ENCODE measurements around the gene IFNL4. TPM values are rescaled to one million over a fixed set of nuclear protein-coding genes. Genes with fewer than 3 reads are reported as not detected.
"Not testable (repeated sequence)": the region's sequence is repeated elsewhere in the genome, so short reads cannot be mapped to it uniquely, and the experiment has no call there.

Gene IFNL4
- total RNA-seq, 1 experiment from 2014 or later = not detected

DNA sequence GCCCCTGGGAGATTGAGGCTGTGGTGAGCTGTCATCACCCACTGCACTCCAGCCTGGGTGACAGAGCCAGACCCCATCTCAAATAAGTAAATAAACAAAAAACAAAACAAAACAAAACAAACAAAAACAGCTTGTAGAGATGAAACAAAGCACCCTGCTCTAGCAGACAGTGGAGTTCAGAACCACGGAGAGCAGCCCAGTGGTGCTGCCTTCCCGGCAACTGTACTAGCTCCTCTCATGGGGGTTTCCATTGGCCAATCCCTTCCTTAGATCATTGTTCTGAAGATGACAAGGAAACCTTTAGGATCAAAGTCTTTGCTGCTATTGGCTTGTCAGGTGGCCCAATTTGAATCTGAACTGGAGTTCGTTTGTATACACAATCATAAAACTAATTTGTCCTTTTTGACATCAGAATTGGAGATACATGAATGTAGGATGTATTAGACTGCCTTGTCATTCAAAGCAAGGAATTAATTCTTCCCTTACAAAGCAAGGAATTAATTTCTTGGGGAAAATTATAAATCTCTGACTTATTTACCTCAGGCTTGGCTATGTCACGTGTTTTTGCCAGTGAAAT is 24.9 kb downstream of the IFNL4 start:
- DNase-seq (ENCODE audit: low read depth) = peak; percentile 28

DNA sequence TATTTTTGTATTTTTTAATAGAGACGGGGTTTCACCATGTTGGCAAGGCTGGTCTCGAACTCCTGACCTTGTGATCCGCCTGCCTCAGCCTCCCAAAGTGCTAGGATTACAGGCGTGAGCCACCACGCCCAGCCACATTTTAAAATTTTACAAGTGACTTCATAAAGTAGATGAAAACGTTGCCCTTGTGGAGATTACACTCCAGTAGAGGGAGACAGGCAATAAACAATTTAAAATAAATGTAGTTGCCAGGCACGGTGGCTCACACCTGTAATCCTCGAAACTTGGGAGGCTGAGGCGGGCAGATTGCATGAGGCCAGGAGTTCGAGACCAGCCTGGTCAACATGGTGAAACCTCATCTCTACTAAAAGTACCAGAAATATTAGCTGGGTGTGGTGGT is 29.5 kb downstream of the IFNL4 start:
- not testable (repeated sequence) for DNase-seq (ENCODE audit: low read depth)

DNA sequence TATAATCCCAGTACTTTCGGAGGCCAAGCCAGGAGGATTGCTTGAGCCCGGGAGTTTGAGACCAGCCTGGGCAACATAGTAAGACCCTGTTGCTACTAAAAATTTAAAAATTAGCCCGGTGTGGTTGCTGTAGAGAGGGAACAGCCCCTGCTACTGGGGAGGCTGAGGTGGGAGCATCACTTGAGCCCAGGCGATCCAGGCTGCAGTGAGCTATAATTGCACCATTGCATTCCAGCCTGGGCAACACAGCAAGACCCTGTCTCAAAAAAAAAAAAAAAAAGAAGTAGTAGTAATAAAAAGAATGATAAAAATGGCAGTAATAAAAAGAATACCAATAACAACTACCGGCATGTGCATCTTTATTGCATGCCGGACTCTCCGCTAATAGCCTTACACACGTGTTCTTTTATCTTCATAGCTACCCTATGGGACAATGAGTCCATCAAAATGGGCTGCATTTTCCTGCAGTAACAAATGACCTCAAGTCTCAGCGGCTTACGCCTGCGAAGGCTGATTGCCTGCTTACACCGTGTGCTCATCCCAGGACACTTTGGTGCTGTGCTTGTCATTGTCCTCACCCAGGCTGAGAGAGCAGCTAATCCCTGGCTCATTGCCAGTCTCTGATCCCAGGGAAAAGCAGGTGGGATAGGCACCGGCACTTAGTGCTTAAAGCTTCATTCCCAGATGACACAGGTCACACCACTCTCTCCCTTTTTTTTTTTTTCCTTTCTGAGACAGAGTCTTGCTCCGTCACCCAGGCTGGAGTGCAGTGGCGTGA is 30.2 kb downstream of the IFNL4 start:
- DNase-seq (ENCODE audit: low read depth) = no peak

DNA sequence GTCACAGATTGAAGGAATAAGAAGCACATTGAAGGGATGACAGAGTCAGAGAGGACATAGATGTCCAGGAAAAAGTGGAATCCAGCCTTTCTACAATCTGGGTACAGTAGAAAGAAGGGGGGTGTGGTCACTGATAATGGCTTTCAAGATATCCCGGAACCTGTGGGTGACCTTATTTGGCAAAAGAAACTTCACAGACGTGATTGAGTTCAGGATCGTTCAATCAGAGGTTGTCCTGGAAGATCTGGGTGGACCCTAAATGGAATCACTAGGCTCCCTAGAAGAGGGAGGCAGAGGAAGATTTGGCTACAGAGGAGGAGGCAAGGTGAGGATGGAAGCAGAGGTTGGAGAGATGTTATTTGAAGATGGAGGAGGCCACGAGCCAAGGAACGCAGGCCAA is 31.6 kb downstream of the IFNL4 start:
- no peak for DNase-seq (ENCODE audit: low read depth)

DNA sequence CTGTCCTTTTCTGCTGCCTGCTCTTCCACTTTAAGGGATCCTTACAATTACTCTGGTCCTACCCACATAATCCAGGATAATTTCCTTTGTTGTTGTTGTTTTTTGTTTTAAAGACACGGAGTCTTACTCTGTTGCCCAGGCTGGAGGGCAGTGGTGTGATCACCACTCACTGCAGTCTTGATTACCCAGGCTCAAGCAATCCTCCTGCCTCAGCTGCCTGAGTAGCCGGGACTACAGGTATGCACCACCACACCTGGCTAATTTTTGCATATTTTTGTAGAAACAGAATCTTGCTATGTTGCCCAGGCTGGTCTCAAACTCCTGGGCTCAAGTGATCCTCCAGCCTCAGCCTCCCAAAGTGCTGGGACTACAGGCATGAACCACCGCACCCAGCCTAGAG is 33.3 kb downstream of the IFNL4 start:
- not testable (repeated sequence) for DNase-seq (ENCODE audit: low read depth)

DNA sequence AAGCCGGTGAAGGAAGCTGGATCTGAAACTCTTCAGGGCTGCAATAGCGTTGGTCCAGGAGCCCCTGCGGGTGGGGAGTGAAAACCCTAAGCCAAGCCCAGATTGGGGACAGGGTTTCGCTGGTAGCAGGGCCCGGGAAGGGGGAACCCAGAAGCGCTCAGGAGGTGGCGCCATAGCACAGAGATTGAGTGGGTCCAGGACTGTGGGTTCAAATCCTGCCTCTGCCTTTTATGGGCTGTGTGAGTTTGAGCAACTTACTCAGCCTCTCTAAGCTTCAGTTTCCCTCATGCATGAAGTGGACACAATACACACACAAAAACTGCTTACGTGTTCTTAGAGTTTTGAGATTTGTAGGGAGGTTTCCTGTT is 36.3 kb downstream of the IFNL4 start:
- no peak for DNase-seq (ENCODE audit: low read depth)

DNA sequence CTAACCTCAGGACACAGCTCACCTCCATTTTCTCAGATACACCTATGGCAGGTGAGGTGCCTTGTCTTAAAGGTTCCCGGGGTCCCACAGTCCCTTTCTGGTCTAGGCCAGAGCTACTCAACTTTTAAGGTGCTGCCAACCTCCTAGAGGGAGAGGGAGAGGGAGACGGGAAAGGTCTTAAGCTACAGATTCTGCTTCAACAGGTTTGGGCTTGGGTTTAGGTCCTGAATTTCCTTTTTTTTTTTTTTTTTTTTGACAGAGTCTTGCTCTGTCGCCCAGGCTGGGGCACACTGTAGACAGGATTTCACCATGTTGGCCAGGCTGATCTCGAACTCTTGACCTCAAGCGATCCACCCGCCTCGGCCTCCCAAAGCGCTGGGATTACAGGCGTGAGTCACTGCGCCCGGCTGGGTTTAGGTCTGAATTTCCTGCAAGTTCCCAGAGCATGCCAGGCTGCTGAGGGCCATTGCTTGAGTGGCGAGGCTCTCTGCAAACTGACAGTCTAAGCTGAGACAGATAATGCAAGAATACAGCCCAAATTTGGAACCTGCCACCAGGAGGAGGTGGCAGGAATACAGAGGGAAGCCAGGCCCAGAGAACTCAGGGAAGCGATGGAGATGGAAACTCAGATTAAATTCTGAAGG is 36.8 kb downstream of the IFNL4 start:
- peak; percentile 43 for DNase-seq (ENCODE audit: low read depth)

DNA sequence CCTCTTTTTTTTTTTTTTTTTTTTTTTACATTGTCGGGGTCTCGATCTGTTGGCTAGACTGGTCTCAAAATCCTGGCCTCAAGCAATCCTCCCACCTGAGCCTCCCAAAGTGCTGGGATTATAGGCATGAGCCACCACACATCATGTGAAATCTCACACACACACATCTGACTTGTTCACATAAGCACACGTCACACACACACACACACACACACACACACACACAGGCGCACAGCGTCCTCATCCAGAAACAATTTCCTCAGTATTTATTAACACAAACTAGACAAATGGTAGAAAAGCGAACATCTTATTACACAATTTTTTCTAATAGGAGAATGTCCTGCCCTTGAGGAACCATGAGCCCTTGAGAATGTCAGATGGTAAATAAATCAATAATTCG is 39.5 kb downstream of the IFNL4 start:
- no peak for DNase-seq (ENCODE audit: low read depth)

DNA sequence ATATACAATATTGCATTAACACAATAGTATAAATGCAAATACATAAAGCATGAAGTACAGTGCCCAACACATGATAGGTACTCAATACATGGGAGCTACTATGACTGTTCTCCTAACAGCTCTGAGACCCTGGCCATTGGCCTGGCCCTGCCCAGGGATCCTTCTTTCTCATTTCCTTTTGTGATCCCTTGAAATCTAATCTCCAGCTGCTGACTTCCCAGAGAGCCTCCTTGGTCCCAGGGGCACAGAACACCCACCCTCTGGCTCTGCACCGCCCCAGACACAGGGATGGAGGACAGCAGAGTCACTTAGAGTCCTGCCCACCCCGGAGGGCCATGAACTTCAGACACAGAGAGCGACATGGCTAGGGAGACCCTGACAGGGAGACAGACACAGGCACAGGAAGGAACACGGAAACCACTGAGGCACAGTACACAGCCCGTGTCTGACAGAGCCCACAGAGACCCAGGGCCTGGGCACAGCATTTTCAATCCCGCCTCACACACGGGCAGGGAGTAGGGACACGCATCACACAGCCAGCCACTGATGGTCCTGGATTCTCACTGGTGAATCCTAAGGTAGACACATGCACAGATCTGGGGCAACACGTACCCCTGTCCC is 40.4 kb downstream of the IFNL4 start:
- no peak for DNase-seq (ENCODE audit: low read depth)

DNA sequence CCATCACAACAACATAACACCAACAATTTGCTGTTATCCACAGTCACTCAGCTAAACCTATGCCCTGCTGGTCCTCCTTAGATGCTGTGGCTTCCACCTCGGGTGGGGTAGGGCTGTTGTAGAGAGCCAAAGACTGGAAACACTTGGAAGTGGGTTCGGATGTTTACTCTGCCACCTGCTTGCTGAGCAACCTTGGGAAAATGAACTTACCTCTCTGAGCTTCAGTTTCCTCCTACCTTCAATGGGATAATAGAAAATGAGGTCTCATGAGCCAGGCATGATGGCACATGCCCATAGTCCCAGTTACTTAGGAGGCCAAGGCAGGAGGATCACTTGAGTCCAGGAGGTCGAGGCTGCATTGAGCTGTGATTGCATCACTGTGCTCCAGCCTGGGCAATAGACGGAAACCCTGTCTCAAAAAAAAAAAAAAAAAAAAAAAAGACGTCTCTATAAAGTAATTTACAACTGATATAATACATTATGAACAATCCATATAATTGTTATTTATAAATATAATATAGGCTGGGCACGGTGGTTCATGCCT is 41.3 kb downstream of the IFNL4 start:
- DNase-seq (ENCODE audit: low read depth) = no peak

DNA sequence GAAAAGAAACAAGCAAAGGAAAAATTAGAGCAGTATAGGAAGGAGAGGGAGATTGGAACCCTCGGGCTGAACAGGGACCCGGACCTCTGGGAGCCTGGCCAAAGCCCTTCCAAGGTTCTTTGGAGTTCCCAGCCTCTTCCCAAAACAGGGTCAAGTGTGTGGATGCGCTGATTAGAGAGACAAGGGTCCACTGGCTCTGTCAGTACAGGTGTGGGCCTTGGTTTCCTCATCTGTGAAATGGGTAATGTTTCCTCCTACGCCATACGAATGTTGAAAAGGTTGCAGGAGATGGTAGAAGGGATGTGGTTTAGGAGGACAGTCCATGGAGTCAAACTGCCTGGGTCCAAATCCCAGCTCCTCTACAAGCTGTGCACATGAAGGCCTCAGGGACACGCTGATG is 42.5 kb downstream of the IFNL4 start:
- DNase-seq (ENCODE audit: low read depth) = no peak

DNA sequence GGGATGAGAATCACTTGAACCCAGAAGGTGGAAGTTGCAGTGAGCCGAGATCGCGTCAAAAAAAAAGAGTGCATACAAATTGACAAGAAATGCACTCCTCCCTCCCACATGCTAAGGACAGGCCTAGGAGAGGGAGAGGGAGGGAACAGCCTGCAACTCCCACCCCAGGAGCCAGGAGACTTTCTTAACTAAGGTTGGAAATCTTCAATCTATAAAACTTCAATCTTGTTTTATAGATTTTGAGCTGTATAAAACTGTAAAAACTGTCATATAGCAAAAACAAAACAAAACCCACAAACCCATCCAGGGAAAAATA is 43.2 kb downstream of the IFNL4 start:
- no peak for DNase-seq (ENCODE audit: low read depth)

DNA sequence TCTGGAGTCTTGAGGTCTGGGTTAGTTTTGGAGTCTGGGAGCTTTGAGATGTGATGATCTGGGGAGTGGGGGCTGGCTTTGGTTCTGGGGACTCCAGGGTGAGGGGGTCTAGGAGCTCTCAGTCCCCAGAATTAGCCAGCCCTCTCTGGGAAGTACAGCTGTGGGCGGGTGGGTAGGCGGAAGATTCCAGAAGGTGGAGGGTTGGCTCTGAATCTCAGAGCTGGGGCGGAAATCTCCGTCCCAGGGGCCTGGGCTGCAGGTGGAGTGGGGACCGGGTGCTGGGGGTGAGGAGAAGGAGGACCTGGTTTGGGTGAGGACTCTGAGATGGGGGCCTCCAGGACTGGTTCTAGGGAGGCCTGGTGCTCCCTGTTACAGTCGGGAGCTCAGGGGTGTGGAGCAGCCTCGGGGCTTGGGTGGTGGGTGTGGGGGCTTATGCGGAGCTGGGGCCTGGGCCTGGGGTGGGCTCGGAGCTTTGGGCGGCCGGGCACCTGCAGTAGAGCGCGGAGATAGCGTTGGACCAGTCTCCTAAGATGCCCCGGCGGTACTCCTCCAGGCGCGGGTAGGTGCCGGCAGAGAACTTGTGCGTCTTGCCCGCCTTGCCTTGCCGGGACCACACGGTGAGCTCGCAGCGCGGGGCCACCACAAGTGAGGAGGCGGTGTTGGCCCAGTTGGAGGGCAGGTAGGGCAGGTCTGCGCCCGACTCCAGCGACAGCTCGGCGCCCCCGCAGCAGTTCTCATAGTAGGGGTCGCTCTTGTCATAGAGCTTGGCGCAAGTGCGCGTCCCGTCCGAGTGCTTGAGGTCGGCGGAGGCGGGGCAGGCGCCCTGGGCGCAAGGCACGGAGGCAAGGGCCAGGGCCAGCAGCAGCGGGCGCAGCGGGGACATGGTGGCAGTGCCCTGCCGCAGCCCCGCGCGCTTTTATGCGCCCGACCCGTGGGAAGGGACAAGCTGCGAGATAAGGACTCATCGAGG is 45.0 kb downstream of the IFNL4 start, which contains the start of gene SYCN:
Gene SYCN, minus strand, starts transcription at position 892 of the 970 bp plus-strand sequence. Its CDS starts 9 bp downstream, at position 883.
- DNase-seq (ENCODE audit: low read depth) = no peak

DNA sequence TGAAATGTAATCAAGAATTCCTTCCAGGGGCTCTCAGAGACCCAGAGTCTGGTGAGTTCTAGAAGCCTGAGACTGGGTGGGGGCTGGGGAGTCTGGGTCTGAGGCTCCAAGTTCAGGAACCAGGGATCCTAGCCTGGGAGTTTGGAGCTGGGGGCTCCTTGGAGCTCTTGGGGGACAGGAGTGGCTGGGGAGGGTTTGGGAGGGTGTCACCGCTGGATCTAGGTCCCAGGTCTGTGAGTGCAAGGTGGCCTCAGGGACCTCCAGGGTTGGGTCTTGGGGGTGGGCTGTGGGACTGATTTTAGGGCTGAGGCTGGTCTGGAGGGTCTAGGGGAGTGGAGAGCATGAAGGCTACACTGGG is 45.7 kb downstream of the IFNL4 start:
- no peak for DNase-seq (ENCODE audit: low read depth)

DNA sequence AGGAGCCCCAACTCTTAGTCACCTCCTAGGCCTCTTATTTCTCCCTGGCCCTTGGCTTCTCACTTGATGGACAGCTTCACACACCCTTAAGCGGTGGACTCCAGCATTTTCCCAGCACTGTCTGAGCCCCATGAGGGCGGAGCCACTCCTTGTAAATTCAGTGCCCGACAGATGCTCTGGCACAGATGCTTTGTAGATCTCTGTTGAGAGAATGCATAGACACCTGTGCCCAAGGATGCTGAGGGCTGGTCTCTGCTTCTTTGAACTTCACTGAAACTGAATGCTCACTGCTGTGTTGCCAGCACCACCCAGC is 47.9 kb downstream of the IFNL4 start:
- no peak for DNase-seq (ENCODE audit: low read depth)

DNA sequence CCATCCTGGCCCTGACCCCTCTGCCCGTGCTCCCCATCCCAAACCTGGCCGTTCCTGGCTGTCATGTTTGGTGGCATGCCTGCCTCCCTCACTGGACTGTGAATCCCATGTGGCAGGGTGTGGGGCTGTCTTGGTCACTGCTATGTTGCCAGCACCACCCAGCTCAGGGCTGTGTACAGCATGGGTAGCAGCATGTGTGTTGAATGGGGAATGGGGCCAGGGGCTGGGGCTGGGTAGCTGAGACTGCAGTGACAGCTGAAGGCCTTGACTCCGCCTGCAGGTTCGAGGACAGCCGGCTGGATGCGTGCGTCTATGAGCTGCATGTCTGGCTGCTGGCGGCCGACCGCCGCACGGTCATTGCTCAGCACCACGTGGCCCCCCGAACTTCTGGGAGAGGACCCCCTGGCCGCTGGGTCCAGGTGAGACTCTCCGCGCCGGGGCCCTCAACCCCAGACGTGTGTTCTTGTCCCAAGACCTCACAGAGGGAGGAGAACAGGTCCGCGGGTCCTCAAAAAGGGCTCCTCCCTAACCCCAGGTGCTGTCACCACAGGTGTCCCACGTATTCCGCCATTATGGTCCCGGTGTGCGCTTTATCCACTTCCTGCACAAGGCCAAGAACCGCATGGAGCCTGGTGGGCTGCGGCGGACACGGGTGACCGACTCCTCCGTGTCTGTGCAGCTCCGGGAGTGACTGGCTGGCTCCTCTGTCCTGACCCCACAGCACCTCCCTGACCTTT is 48.4 kb downstream of the IFNL4 start:
- DNase-seq (ENCODE audit: low read depth) = no peak

DNA sequence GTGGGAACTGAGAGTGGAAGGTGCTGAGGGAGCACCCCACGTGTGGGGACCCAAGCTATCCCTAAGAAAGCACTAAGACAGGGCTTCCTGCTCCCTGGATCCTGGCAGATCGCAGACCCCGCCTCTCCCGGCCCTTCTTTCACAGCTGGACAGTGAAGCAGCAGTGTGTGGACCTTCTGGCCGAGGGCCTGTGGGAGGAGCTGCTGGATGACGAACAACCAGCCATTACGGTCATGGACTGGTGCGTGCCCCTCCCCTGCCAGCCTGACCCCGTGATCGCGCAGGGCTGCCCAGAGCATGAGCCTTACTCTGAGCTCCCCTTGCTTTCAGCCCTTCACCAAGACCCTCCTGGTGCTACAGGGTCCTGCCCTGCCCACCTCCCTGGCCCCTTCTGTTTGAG is 49.6 kb downstream of the IFNL4 start:
- DNase-seq (ENCODE audit: low read depth) = peak; percentile 71

DNA sequence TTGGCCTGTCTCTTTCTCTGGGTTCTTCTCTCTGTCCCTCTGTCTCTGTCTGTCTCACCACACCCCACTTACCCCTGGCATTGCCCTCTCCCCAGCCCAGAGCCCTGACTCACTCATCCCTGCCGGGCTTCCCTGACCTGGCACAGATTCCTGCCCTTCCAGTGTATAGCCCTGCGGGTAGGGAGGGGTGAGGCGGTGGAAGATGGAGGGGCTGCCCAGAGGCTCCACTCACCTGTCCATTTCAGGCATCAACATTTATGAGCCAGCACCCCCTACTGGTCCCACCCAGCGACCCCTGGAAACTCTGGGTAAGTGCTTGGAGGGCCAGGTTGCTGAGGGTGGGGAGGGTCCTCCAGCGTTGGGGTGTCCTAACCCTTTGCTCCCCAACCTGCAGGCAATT is 50.8 kb downstream of the IFNL4 start:
- DNase-seq (ENCODE audit: low read depth) = peak; percentile 49

DNA sequence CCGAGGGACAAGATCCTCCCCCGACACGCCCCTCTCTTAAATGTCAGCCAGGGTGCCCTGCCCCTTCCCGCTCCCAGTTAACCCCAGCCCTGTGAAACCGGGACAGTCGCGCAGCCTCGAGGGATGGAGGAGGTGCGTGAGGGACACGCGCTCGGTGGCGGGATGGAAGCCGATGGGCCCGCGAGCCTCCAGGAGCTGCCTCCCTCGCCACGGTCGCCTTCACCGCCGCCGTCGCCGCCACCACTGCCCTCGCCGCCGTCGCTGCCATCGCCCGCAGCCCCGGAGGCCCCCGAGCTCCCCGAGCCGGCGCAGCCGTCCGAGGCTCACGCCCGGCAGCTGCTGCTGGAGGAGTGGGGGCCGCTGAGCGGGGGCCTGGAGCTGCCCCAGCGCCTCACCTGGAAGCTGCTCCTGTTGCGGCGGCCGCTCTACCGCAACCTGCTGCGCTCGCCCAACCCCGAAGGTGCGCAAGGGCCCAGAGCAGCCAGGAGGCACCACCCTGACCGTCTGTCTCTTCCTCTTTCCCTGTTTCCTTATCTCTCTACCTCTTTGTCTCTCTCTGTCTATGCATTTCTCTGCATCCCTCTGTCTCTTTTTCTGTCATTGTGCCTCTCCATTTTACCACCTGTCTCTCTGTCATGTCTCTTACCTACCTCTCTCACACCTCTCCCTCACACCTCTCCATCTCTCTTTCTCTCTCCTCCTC is 51.6 kb downstream of the IFNL4 start, which contains the start of gene NCCRP1:
Gene NCCRP1, plus strand, starts transcription at position 105 of the 703 bp plus-strand sequence. Its CDS starts 19 bp downstream, at position 124.
- no peak for DNase-seq (ENCODE audit: low read depth)

DNA sequence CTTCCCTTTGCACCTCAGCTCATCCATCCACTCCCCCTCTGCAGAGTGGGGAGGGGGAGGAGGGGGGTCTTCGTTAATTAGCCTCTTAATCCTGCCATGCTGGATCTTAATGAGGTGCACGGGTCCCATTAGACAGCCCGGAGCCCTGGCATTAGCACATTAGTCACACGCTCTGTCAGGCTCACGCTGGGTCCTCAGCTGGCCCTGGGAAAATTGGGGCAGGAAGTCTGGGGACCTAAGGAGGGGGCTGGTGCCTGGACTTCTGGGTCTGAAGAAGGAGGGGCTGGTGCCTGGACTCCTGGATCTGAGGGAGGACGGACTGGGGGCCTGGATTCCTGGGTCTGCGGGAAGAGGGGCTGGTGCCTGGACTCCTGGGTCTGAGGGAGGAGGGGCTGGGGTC is 52.3 kb downstream of the IFNL4 start:
- DNase-seq (ENCODE audit: low read depth) = no peak
